ENCODE measurements around the gene ANKRD29.

DNA sequence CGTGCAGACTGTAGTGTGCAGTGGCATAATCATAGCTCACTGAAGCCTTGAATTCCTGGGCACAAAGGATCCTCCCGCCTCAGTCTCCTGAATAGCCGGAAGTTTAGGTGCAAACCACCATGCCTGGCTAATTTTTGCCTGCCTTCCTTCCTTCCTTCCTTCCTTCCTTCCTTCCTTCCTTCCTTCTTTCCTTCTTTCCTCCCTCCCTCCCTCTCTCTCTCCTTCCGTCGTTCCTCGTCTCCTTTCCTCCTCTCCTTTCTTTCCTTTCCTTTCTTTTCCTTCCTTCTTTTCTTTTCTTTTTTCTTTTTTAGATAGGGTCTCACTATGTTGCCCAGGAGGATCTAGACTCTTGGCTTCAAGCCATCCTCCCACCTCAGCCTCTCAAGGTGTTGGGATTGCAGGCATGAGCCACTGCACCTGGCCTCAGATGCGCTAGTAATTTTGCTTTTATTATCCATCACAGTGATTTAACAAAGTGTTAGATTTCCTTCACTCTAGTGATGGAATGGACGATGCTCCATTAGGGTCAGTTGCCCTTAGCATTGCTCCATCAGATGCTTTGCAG is 6.6 kb upstream of the ANKRD29 start:
- no peak for TF ChIP-seq CEBPB (IDR thresholded peaks at IDR 0.05)
- TF ChIP-seq EP300 (IDR thresholded peaks at IDR 0.05; ENCODE audit: borderline replicate concordance) = no peak
- no peak for TF ChIP-seq RAD21 (IDR thresholded peaks at IDR 0.05; ENCODE audit: low read depth)
- no peak for TF ChIP-seq EGR1 (IDR thresholded peaks at IDR 0.05)
- TF ChIP-seq, protein P1, sequence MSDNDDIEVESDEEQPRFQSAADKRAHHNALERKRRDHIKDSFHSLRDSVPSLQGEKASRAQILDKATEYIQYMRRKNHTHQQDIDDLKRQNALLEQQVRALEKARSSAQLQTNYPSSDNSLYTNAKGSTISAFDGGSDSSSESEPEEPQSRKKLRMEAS (IDR thresholded peaks at IDR 0.05) = no peak
- no peak for TF ChIP-seq TAF1 (IDR thresholded peaks at IDR 0.05; ENCODE audit: low read depth)
- TF ChIP-seq CREB1 (IDR thresholded peaks at IDR 0.05; ENCODE audit: low read depth) = no peak
- TF ChIP-seq, protein P2, sequence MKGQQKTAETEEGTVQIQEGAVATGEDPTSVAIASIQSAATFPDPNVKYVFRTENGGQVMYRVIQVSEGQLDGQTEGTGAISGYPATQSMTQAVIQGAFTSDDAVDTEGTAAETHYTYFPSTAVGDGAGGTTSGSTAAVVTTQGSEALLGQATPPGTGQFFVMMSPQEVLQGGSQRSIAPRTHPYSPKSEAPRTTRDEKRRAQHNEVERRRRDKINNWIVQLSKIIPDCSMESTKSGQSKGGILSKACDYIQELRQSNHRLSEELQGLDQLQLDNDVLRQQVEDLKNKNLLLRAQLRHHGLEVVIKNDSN (IDR thresholded peaks at IDR 0.05) = no peak
- no peak for TF ChIP-seq YY1 (IDR thresholded peaks at IDR 0.05; ENCODE audit: low read depth)
- TF ChIP-seq, protein P3, sequence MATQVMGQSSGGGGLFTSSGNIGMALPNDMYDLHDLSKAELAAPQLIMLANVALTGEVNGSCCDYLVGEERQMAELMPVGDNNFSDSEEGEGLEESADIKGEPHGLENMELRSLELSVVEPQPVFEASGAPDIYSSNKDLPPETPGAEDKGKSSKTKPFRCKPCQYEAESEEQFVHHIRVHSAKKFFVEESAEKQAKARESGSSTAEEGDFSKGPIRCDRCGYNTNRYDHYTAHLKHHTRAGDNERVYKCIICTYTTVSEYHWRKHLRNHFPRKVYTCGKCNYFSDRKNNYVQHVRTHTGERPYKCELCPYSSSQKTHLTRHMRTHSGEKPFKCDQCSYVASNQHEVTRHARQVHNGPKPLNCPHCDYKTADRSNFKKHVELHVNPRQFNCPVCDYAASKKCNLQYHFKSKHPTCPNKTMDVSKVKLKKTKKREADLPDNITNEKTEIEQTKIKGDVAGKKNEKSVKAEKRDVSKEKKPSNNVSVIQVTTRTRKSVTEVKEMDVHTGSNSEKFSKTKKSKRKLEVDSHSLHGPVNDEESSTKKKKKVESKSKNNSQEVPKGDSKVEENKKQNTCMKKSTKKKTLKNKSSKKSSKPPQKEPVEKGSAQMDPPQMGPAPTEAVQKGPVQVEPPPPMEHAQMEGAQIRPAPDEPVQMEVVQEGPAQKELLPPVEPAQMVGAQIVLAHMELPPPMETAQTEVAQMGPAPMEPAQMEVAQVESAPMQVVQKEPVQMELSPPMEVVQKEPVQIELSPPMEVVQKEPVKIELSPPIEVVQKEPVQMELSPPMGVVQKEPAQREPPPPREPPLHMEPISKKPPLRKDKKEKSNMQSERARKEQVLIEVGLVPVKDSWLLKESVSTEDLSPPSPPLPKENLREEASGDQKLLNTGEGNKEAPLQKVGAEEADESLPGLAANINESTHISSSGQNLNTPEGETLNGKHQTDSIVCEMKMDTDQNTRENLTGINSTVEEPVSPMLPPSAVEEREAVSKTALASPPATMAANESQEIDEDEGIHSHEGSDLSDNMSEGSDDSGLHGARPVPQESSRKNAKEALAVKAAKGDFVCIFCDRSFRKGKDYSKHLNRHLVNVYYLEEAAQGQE (IDR thresholded peaks at IDR 0.05; ENCODE audit: low read depth) = no peak
- TF ChIP-seq TCF12 (IDR thresholded peaks at IDR 0.05; ENCODE audit: low read depth) = no peak
- TF ChIP-seq NFIC (IDR thresholded peaks at IDR 0.05) = no peak
- TF ChIP-seq TEAD4 (IDR thresholded peaks at IDR 0.05) = no peak
